Measurements from ENCODE around the gene EIF4E1B. TPM values are rescaled to one million over a fixed set of nuclear protein-coding genes. Genes with fewer than 3 reads are reported as not detected.

Gene EIF4E1B
- total RNA-seq, 1 donor from 2014 or later: not detected

DNA sequence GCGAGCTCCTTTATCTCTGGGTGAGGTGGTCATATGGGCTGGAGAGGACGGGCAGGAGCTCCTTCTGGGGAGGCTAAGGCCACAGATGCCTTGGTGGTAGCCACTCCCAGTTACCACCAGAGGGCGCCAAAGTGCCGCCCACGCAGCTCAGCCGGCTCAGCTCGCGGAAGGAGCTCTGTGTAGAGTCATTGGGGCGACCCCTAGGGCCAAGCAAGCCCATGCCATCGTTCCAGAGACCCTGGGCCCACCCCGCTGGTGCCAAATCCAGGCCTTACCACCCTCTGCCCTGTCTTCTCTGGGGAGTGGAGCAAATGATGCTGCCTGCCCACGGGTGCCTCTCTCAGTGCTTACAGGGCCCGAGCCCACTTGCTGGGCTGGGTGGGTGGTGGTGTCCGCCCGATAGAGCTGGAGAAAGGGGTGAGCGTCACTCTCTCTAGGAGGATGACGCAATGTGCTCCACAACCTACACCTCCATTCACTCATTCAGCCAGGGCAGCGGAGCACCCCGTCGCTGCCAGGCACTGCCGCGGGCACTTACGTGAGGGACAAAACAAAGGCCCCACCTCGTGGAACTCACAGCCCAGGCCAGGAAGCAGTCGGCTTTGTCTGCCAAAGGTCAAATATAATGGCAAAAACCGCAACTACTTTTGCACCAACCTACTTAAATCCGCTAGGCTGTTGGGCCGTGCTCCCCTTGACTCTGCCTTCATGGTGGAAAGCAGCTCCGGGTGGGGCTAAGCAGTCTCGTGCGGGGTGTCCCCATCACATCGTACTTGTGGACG lies 30.6 kb downstream of the EIF4E1B start:
- Histone ChIP-seq H3K4me3 (ENCODE audit: low read length in 3 of 3) (peak overlapping the region in 1 of 3 donors; percentile 35), H3K27me3 (ENCODE audit: control insufficient read depth in 3 of 3, insufficient read depth in 3 of 3, low read length in 3 of 3) (peaks cover 26 to 38% (median 34%) of the 10 kb centered on the region in 3 donors), H3K27ac (ENCODE audit: low read depth, low read length) (no peak overlapping the region), H3K36me3 (ENCODE audit: control insufficient read depth in 3 of 3, insufficient read depth in 3 of 3, low read length in 3 of 3) (peaks cover 4 to 7% (median 5%) of the 10 kb centered on the region in 3 donors), H3K9ac (ENCODE audit: low read depth in 1 of 3, low read length in 3 of 3) (peak overlapping the region in 1 of 3 donors; percentile 45), H3K9me3 (ENCODE audit: control insufficient read depth in 3 of 3, low read length in 3 of 3) (no peaks in the 10 kb centered on the region), H3K4me1 (ENCODE audit: control insufficient read depth in 3 of 3, insufficient read depth in 3 of 3, low read length in 3 of 3) (peaks cover 7 to 11% (median 7%) of the 10 kb centered on the region in 3 donors)

DNA sequence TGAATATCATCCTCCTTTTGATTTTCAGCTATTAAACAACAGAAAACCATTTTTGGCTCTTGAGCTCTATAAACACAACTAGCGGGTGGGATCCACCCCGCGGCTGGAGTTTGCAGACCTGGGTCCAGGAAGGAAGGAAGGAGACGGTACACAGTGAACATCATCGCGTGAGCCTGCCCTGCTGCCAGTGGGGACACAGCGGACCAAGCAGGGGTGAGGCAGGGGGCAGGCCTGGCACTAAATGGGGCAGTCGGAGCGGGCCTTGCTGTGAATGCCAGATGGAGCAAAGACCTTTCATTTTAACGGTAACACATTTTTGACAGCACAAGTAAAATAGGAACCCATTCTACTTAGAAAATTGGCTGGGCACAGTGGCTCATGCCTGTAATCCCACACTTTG lies 31.2 kb downstream of the EIF4E1B start:
- H3K27ac ChIP-seq (ENCODE audit: low read depth, low read length): no peak overlapping the region
- H3K9me3 ChIP-seq (ENCODE audit: control insufficient read depth in 3 of 3, low read length in 3 of 3): no peaks in the 10 kb centered on the region
- no peak overlapping the region for H3K9ac ChIP-seq (ENCODE audit: low read depth in 1 of 3, low read length in 3 of 3)
- H3K27me3 ChIP-seq (ENCODE audit: control insufficient read depth in 3 of 3, insufficient read depth in 3 of 3, low read length in 3 of 3): peaks cover 26 to 38% (median 34%) of the 10 kb centered on the region in 3 donors
- peaks cover 7 to 11% (median 7%) of the 10 kb centered on the region in 3 donors for H3K4me1 ChIP-seq (ENCODE audit: control insufficient read depth in 3 of 3, insufficient read depth in 3 of 3, low read length in 3 of 3)
- no peak overlapping the region for H3K4me3 ChIP-seq (ENCODE audit: low read length in 3 of 3)
- peaks cover under 1 to 5% (median 3%) of the 10 kb centered on the region in 3 donors for H3K36me3 ChIP-seq (ENCODE audit: control insufficient read depth in 3 of 3, insufficient read depth in 3 of 3, low read length in 3 of 3)

DNA sequence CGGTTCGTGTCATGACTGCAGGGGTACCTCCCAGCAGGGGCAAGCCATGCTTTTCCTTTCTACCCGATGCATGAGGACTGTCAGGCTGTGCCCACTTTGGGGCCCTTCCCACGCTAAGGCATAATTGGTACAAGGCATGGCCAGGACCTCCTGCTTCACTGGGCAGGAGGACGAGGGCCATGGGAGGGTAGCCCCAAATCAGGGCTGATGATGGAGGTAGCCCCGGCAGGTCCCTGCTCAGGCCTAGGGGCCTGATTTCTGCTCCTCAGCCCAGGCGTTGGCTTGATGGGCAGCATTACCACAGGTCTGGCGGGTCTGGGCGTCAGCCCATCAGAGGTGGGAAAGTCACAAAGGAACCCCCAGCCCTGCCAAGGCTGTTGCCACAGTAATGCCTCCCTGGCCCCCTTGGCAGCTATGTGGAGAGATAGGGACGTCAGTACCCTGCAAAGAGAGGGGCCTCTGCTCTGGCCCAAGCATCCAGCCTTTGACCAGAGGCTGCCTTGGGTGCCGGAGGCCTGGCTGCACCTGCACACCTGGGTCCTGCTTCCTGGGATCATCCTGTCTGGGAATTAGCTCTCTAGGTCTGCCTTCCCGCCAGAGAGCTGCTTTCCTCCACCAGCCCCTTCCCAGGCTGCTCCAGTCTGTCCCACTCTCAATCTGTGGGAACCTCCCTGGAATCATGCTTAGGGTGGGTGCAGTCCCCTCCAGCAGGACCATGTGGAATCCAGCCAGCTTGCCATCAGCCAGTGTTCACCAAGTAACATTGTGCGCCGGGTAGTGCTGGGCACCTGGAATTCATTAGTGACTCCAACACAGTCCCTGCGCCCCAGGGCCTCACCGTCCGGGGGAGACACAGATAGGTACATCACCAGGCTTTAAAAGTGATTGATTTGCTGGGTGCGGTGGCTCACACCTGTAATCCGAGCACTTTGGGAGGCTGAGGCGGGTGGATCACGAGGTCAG lies 32.2 kb downstream of the EIF4E1B start:
- peaks cover 7 to 11% (median 7%) of the 10 kb centered on the region in 3 donors for H3K4me1 ChIP-seq (ENCODE audit: control insufficient read depth in 3 of 3, insufficient read depth in 3 of 3, low read length in 3 of 3)
- H3K27me3 ChIP-seq (ENCODE audit: control insufficient read depth in 3 of 3, insufficient read depth in 3 of 3, low read length in 3 of 3): peaks cover 26 to 38% (median 34%) of the 10 kb centered on the region in 3 donors
- H3K36me3 ChIP-seq (ENCODE audit: control insufficient read depth in 3 of 3, insufficient read depth in 3 of 3, low read length in 3 of 3): peaks cover 0 to 1% (median 0%) of the 10 kb centered on the region in 3 donors
- no peak overlapping the region for H3K9ac ChIP-seq (ENCODE audit: low read depth in 1 of 3, low read length in 3 of 3)
- H3K4me3 ChIP-seq (ENCODE audit: low read length in 3 of 3): no peak overlapping the region
- H3K27ac ChIP-seq (ENCODE audit: low read depth, low read length): no peak overlapping the region
- no peaks in the 10 kb centered on the region for H3K9me3 ChIP-seq (ENCODE audit: control insufficient read depth in 3 of 3, low read length in 3 of 3)

- Histone ChIP-seq H3K9me3 (ENCODE audit: control insufficient read depth in 3 of 3, low read length in 3 of 3) (no peaks in the 10 kb centered on the region), H3K27me3 (ENCODE audit: control insufficient read depth in 3 of 3, insufficient read depth in 3 of 3, low read length in 3 of 3) (peaks cover 26 to 45% (median 34%) of the 10 kb centered on the region in 3 donors), H3K4me1 (ENCODE audit: control insufficient read depth in 3 of 3, insufficient read depth in 3 of 3, low read length in 3 of 3) (peaks cover 2 to 7% (median 7%) of the 10 kb centered on the region in 3 donors), H3K9ac (ENCODE audit: low read depth in 1 of 3, low read length in 3 of 3) (no peak overlapping the region), H3K4me3 (ENCODE audit: low read length in 3 of 3) (no peak overlapping the region), H3K36me3 (ENCODE audit: control insufficient read depth in 3 of 3, insufficient read depth in 3 of 3, low read length in 3 of 3) (no peaks in the 10 kb centered on the region), H3K27ac (ENCODE audit: low read depth, low read length) (no peak overlapping the region)
Measured at GRCh38 chr5:176663566-176663965, 33.1 kb downstream of the EIF4E1B start.

DNA sequence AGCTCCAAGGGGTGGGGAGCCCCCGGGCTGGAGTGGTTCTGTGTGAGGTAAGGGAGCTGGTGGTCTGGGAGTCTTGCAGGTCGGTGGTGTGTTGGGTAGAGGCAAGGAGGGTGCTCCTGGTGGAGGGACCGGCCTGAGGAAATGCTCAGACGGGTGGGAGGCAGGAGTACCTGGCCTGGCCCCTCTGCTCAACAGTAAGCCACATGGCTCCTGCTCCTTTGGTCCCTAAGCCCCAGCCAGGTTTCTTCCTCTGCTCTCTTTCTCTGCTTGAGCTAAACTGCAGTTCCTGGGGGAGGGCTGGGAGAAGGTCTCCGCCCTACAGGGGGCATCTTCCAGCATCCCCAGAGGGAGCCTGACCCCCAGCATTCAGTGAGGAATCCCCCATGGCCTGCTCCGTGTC lies 34.0 kb downstream of the EIF4E1B start:
- Histone ChIP-seq H3K9me3 (ENCODE audit: control insufficient read depth in 3 of 3, low read length in 3 of 3) (no peaks in the 10 kb centered on the region), H3K27me3 (ENCODE audit: control insufficient read depth in 3 of 3, insufficient read depth in 3 of 3, low read length in 3 of 3) (peaks cover 26 to 48% (median 34%) of the 10 kb centered on the region in 3 donors), H3K4me3 (ENCODE audit: low read length in 3 of 3) (no peak overlapping the region), H3K27ac (ENCODE audit: low read depth, low read length) (no peak overlapping the region), H3K4me1 (ENCODE audit: control insufficient read depth in 3 of 3, insufficient read depth in 3 of 3, low read length in 3 of 3) (peaks cover 0 to 5% (median 4%) of the 10 kb centered on the region in 3 donors), H3K36me3 (ENCODE audit: control insufficient read depth in 3 of 3, insufficient read depth in 3 of 3, low read length in 3 of 3) (no peaks in the 10 kb centered on the region), H3K9ac (ENCODE audit: low read depth in 1 of 3, low read length in 3 of 3) (no peak overlapping the region)

DNA sequence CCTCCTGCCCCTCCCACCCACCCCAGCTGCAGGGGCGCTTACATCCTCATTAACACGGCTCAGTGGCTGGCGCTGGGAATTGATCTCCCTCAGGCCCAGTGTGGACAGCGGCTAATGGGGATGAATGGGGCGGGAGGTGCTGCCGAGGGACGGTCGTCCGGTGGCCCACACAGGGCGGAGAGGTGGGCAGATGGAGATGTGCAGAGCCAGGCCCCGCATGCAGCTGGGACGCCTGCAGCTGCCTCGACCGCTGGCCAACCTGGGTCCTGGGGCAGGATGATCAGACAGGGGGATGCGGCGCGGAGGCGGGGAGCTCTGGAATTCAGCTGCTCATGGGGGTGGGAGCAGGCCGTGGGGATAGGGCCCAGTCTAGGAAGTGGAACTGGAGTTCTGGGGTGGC lies 34.4 kb downstream of the EIF4E1B start:
- H3K9ac ChIP-seq (ENCODE audit: low read depth in 1 of 3, low read length in 3 of 3): no peak overlapping the region
- peaks cover 28 to 53% (median 37%) of the 10 kb centered on the region in 3 donors for H3K27me3 ChIP-seq (ENCODE audit: control insufficient read depth in 3 of 3, insufficient read depth in 3 of 3, low read length in 3 of 3)
- no peak overlapping the region for H3K4me3 ChIP-seq (ENCODE audit: low read length in 3 of 3)
- H3K27ac ChIP-seq (ENCODE audit: low read depth, low read length): no peak overlapping the region
- H3K9me3 ChIP-seq (ENCODE audit: control insufficient read depth in 3 of 3, low read length in 3 of 3): no peaks in the 10 kb centered on the region
- H3K36me3 ChIP-seq (ENCODE audit: control insufficient read depth in 3 of 3, insufficient read depth in 3 of 3, low read length in 3 of 3): no peaks in the 10 kb centered on the region
- H3K4me1 ChIP-seq (ENCODE audit: control insufficient read depth in 3 of 3, insufficient read depth in 3 of 3, low read length in 3 of 3): peaks cover 0 to 5% (median 4%) of the 10 kb centered on the region in 3 donors

- H3K36me3 ChIP-seq (ENCODE audit: control insufficient read depth in 3 of 3, insufficient read depth in 3 of 3, low read length in 3 of 3): no peaks in the 10 kb centered on the region
- H3K9ac ChIP-seq (ENCODE audit: low read depth in 1 of 3, low read length in 3 of 3): no peak overlapping the region
- peaks cover 0 to 4% (median 4%) of the 10 kb centered on the region in 3 donors for H3K4me1 ChIP-seq (ENCODE audit: control insufficient read depth in 3 of 3, insufficient read depth in 3 of 3, low read length in 3 of 3)
- peaks cover 29 to 59% (median 38%) of the 10 kb centered on the region in 3 donors for H3K27me3 ChIP-seq (ENCODE audit: control insufficient read depth in 3 of 3, insufficient read depth in 3 of 3, low read length in 3 of 3)
- H3K27ac ChIP-seq (ENCODE audit: low read depth, low read length): no peak overlapping the region
- no peaks in the 10 kb centered on the region for H3K9me3 ChIP-seq (ENCODE audit: control insufficient read depth in 3 of 3, low read length in 3 of 3)
- H3K4me3 ChIP-seq (ENCODE audit: low read length in 3 of 3): no peak overlapping the region
Measured at GRCh38 chr5:176665517-176665916, 35.0 kb downstream of the EIF4E1B start.

DNA sequence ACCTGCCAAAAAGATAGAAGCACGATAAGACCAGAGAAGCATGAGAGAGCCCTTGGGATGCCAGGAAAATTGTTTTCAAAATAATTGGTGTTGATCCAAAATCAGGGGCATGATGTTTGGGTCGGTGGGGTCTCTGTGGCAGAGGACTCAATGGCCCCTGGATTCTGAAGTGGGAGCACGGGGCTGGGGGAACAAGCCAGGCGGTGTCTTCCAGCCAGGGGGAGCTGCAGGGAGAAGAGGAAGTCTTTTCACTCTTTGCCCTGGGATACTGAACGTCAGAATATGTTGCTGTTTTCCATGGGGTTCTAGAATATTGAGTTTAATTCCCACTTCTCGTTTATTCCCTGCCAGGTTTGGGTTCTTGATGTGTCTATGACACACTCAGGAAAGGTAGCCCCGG lies 37.2 kb downstream of the EIF4E1B start:
- no peaks in the 10 kb centered on the region for H3K9me3 ChIP-seq (ENCODE audit: control insufficient read depth in 3 of 3, low read length in 3 of 3)
- H3K9ac ChIP-seq (ENCODE audit: low read depth in 1 of 3, low read length in 3 of 3): no peak overlapping the region
- H3K27ac ChIP-seq (ENCODE audit: low read depth, low read length): no peak overlapping the region
- H3K27me3 ChIP-seq (ENCODE audit: control insufficient read depth in 3 of 3, insufficient read depth in 3 of 3, low read length in 3 of 3): peaks cover 21 to 51% (median 34%) of the 10 kb centered on the region in 3 donors
- H3K4me3 ChIP-seq (ENCODE audit: low read length in 3 of 3): no peak overlapping the region
- H3K36me3 ChIP-seq (ENCODE audit: control insufficient read depth in 3 of 3, insufficient read depth in 3 of 3, low read length in 3 of 3): no peaks in the 10 kb centered on the region
- H3K4me1 ChIP-seq (ENCODE audit: control insufficient read depth in 3 of 3, insufficient read depth in 3 of 3, low read length in 3 of 3): no peaks in the 10 kb centered on the region

DNA sequence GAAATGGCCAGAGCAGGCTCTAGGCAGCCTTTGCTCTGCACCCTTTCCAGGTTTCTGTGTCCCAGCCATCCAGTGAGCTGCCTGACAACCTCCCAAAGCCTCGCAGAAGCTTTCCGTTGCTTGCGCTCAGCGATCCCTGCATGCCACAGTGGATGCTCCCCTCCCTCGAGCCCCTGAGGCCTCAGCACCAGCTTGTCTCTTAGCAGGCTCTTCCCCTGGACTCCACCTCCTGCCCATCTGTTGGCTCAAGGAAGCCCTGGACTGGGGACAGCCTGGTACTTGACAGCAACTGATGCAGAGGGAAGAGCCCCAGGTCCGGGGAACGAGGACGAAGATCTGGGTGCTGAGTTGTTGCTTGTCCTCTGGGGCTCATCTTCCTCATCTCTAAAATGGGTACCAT lies 40.0 kb downstream of the EIF4E1B start:
- H3K9ac ChIP-seq (ENCODE audit: low read depth in 1 of 3, low read length in 3 of 3): no peak overlapping the region
- H3K36me3 ChIP-seq (ENCODE audit: control insufficient read depth in 3 of 3, insufficient read depth in 3 of 3, low read length in 3 of 3): no peaks in the 10 kb centered on the region
- H3K9me3 ChIP-seq (ENCODE audit: control insufficient read depth in 3 of 3, low read length in 3 of 3): no peaks in the 10 kb centered on the region
- H3K27ac ChIP-seq (ENCODE audit: low read depth, low read length): no peak overlapping the region
- H3K4me1 ChIP-seq (ENCODE audit: control insufficient read depth in 3 of 3, insufficient read depth in 3 of 3, low read length in 3 of 3): peaks cover 0 to 6% (median 4%) of the 10 kb centered on the region in 3 donors
- H3K4me3 ChIP-seq (ENCODE audit: low read length in 3 of 3): no peak overlapping the region
- peaks cover 6 to 34% (median 10%) of the 10 kb centered on the region in 3 donors for H3K27me3 ChIP-seq (ENCODE audit: control insufficient read depth in 3 of 3, insufficient read depth in 3 of 3, low read length in 3 of 3)
